Hematopoietic multipotent progenitor cell treated with erythropoietin and hydrocortisone succinate and interleukin-3 and kit ligand, for 8 days (in vitro differentiated cells): ENCODE measurements around the gene IFITM5.
"Not testable (repeated sequence)": the region's sequence is repeated elsewhere in the genome, so short reads cannot be mapped to it uniquely, and the experiment has no call there.

Source experiments
- DNase-seq: peaks from one replicate; pipeline ENCODE4 v3.0.0-alpha.2; 2015

The IFITM5 gene

GRCh38 chr11:293852-294661 lies 5.3 kb downstream of the IFITM5 start:
- no peak for DNase-seq

GRCh38 chr11:293271-293851 lies 6.0 kb downstream of the IFITM5 start:
- DNase-seq: no peak

- no peak for DNase-seq
Observed at GRCh38 chr11:292211-293121, 6.9 kb downstream of the IFITM5 start.

GRCh38 chr11:291281-292210 lies 7.8 kb downstream of the IFITM5 start:
- DNase-seq: no peak

GRCh38 chr11:290621-291231 lies 8.6 kb downstream of the IFITM5 start:
- DNase-seq: no peak

- DNase-seq: no peak
Observed at GRCh38 chr11:289712-290620, 9.4 kb downstream of the IFITM5 start.

- DNase-seq: no peak
Observed at GRCh38 chr11:289398-289711, 10.0 kb downstream of the IFITM5 start.

- DNase-seq: peak; percentile 29
Observed at GRCh38 chr11:288478-289397, 10.6 kb downstream of the IFITM5 start, which contains the start of gene PGGHG. Gene PGGHG (plus strand): TSS chr11:289126. CDS start chr11:289817, 691 bp downstream.

GRCh38 chr11:287821-288477 lies 11.4 kb downstream of the IFITM5 start:
- DNase-seq: no peak

GRCh38 chr11:286977-287820 lies 12.1 kb downstream of the IFITM5 start:
- not testable (repeated sequence) for DNase-seq

- no peak for DNase-seq
Observed at GRCh38 chr11:285894-286220, 13.5 kb downstream of the IFITM5 start.

GRCh38 chr11:285021-285893 lies 14.1 kb downstream of the IFITM5 start:
- no peak for DNase-seq

- no peak for DNase-seq
Observed at GRCh38 chr11:284105-285020, 15.0 kb downstream of the IFITM5 start.

GRCh38 chr11:283405-284104 lies 15.8 kb downstream of the IFITM5 start:
- DNase-seq: no peak

GRCh38 chr11:282630-283360 lies 16.5 kb downstream of the IFITM5 start:
- no peak for DNase-seq
